Endothelial cell of umbilical vein (primary cell): ENCODE results near the gene MAML2. TPM values are rescaled to one million over a fixed set of nuclear protein-coding genes. Genes with fewer than 3 reads are reported as not detected.

Experiments
- BruUV-seq: library from RNA; stranded (reverse); fragments of 400-500 nt; replicated peaks from 2 replicates; lab custom pipeline; 2021; lab: Mats Ljungman, UMichigan
- CTCF ChIA-PET: fragments of 300-600, 350-600 bp; sonication (Branson Sonifier 250); formaldehyde crosslinking; loops from one replicate; lab custom pipeline; 2021; ENCODE audit warnings: antibody characterized with exemption, inconsistent platforms; lab: Charles Lee
- POLR2A ChIA-PET: fragments of 300-600, 350-600 bp; sonication (Branson Sonifier 250); formaldehyde crosslinking; loops from one replicate; lab custom pipeline; 2021; ENCODE audit warnings: antibody characterized with exemption, inconsistent platforms; lab: Charles Lee
- DNase-seq: peaks from one replicate; pipeline ENCODE4 v3.0.0-alpha.2; 2011; ENCODE audit warnings: low read depth, low spot score
- FAIRE-seq: peaks from 2 replicates; lab custom pipeline; 2011; peaks lifted over from hg19 to GRCh38; lab: Jason Lieb, UNC
- H2AFZ ChIP-seq: 2 replicates; pipeline ENCODE4 v1.6.0; 2012; ENCODE audit warnings: low read depth, low read length, control low read depth, inconsistent platforms
- H3K27ac ChIP-seq: 2 replicates; pipeline ENCODE4 v1.5.1; 2011; ENCODE audit warnings: low read depth, mild to moderate bottlenecking, control low read depth, low read length, moderate library complexity; ENCODE audit not compliant: insufficient read depth
- H3K27me3 ChIP-seq, 2 experiments: 2 replicates each; pipeline versions ENCODE4 v1.6.0 to v1.6.1; 2011; ENCODE audit warnings: low read length in 2 of 2, mixed read lengths in 1 of 2; ENCODE audit not compliant: control insufficient read depth in 2 of 2, insufficient read depth in 2 of 2
- H3K36me3 ChIP-seq, 2 experiments: 2 replicates in 1 of 2; 3 replicates in 1 of 2; pipeline ENCODE4 v1.5.1; 2011; ENCODE audit warnings: low read length in 2 of 2, mild to moderate bottlenecking in 1 of 2, moderate library complexity in 1 of 2; ENCODE audit not compliant: control insufficient read depth in 2 of 2, insufficient read depth in 2 of 2; ENCODE audit errors: extremely low read depth in 1 of 2
- H3K4me1 ChIP-seq: 3 replicates; pipeline ENCODE4 v1.5.1; 2011; ENCODE audit warnings: mild to moderate bottlenecking, low read length; ENCODE audit not compliant: control insufficient read depth, insufficient read depth; ENCODE audit errors: extremely low read depth
- H3K4me2 ChIP-seq: 2 replicates; pipeline ENCODE4 v1.6.1; 2011; ENCODE audit warnings: low read length, control low read depth, mixed read lengths; ENCODE audit not compliant: insufficient read depth
- H3K4me3 ChIP-seq, 3 experiments: fragments of 200-600 bp in 1 of 3; sonication (generic), shearing (Covaris generic) in 1 of 3; replicated peaks in 1 of 3; 2 replicates each; pipeline ENCODE4 v1.5.1; 2011 to 2016; ENCODE audit warnings: control low read depth in 3 of 3, low read length in 3 of 3, mild to moderate bottlenecking in 2 of 3, inconsistent platforms in 1 of 3, low read depth in 1 of 3, moderate library complexity in 1 of 3; ENCODE audit not compliant: insufficient read depth in 1 of 3
- H3K79me2 ChIP-seq: 2 replicates; pipeline ENCODE4 v1.6.0; 2012; ENCODE audit warnings: low read length, inconsistent platforms; ENCODE audit not compliant: control insufficient read depth, insufficient read depth
- H3K9ac ChIP-seq: replicated peaks from 2 replicates; pipeline ENCODE3; 2011; ENCODE audit warnings: low read length, control low read depth; ENCODE audit not compliant: insufficient read depth; ENCODE audit errors: extremely low read depth
- H3K9me1 ChIP-seq: replicated peaks from 3 replicates; pipeline ENCODE4 v1.6.0; 2011; ENCODE audit warnings: mild to moderate bottlenecking, low read length; ENCODE audit not compliant: control insufficient read depth, insufficient read depth; ENCODE audit errors: extremely low read depth
- H3K9me3 ChIP-seq: replicated peaks from 2 replicates; pipeline ENCODE4 v1.5.1; 2012; ENCODE audit warnings: low read length, inconsistent platforms; ENCODE audit not compliant: control insufficient read depth, insufficient read depth
- H4K20me1 ChIP-seq: replicated peaks from 2 replicates; pipeline ENCODE3; 2011; ENCODE audit warnings: mild to moderate bottlenecking, low read length; ENCODE audit not compliant: control insufficient read depth, insufficient read depth; ENCODE audit errors: extremely low read depth
- EZH2 ChIP-seq: IDR thresholded peaks from 2 replicates; pipeline ENCODE4 v1.6.1; 2012; ENCODE audit warnings: borderline replicate concordance, low read depth, mild to moderate bottlenecking, moderate library complexity, low read length, inconsistent platforms; ENCODE audit not compliant: severe bottlenecking
- FOS ChIP-seq: IDR thresholded peaks from 2 replicates; pipeline ENCODE4 v1.6.1; 2011; ENCODE audit warnings: mild to moderate bottlenecking, low read length, moderate library complexity, borderline replicate concordance; ENCODE audit not compliant: insufficient read depth
- GATA2 ChIP-seq: IDR thresholded peaks from 2 replicates; pipeline ENCODE4 v1.7.0; 2011; ENCODE audit warnings: low read depth, mild to moderate bottlenecking, moderate library complexity, mixed read lengths, low read length; ENCODE audit not compliant: insufficient read length, insufficient read depth
- JUN ChIP-seq: IDR thresholded peaks from 2 replicates; pipeline ENCODE4 v1.6.1; 2011; ENCODE audit warnings: borderline replicate concordance, low read depth; ENCODE audit not compliant: insufficient read length, insufficient read depth
- MYC ChIP-seq: IDR thresholded peaks from one replicate; pipeline ENCODE4 v1.6.1; 2011; ENCODE audit warnings: mild to moderate bottlenecking, low read depth, low read length
- POLR2A ChIP-seq: IDR thresholded peaks from 2 replicates; pipeline ENCODE4 v1.6.1; 2012; ENCODE audit warnings: low read depth, mild to moderate bottlenecking, control low read depth, low read length
- POLR2AphosphoS5 ChIP-seq: IDR thresholded peaks from 2 replicates; pipeline ENCODE4 v1.6.1; 2012; ENCODE audit warnings: low read depth, mild to moderate bottlenecking, control low read depth, low read length, moderate library complexity; ENCODE audit not compliant: insufficient read depth
- dilution Hi-C: fragments of 300-500 bp; cut with MboI; formaldehyde crosslinking; loops from one replicate; pipeline ENCODE4 v1.15.0; 2019; ENCODE audit warnings: low sequenced_read_pairs; ENCODE audit not compliant: extremely low pct_ligation_motif_present
- intact Hi-C: fragments of 100-400 bp; cut with micrococcal nuclease; formaldehyde crosslinking; loops from one replicate; pipeline ENCODE4 v1.10.0; 2022
- polyA plus RNA-seq, 4 experiments: library from polyadenylated mRNA; depleted of rRNA in 3 of 4; stranded (reverse) in 3 of 4; unstranded in 1 of 4; fragments of >200 nt; gene quantifications; 2 replicates each; pipeline versions ENCODE4 v1.2.1 to v1.2.3, GENCODE V29; 2011 to 2012; ENCODE audit warnings: missing spikeins in 1 of 4
- total RNA-seq: library from RNA; stranded (reverse); gene quantifications from 2 replicates; pipeline ENCODE4 v1.2.3, GENCODE V29; 2021
- TF ChIP-seq, protein P1 (sequence below), 2 donors: IDR thresholded peaks; 1 replicate in 1 of 2; 2 replicates in 1 of 2; pipeline ENCODE4 v1.5.1; 2011; ENCODE audit warnings: low read length in 2 of 2, mild to moderate bottlenecking in 2 of 2, moderate library complexity in 2 of 2, control low read depth in 1 of 2, inconsistent platforms in 1 of 2, low read depth in 1 of 2; ENCODE audit not compliant: insufficient read depth in 1 of 2; ENCODE audit errors: extremely low read depth in 1 of 2
- TF ChIP-seq, protein P2 (sequence below): IDR thresholded peaks from 2 replicates; pipeline ENCODE4 v1.6.1; 2011; ENCODE audit not compliant: insufficient read depth, insufficient read length

MAML2 gene
- total and polyA plus RNA-seq, 2 donors (not counting 3 experiments of a cell fraction or from before 2014, with no cell fraction given), result 12.4 to 16.8 TPM

DNA sequence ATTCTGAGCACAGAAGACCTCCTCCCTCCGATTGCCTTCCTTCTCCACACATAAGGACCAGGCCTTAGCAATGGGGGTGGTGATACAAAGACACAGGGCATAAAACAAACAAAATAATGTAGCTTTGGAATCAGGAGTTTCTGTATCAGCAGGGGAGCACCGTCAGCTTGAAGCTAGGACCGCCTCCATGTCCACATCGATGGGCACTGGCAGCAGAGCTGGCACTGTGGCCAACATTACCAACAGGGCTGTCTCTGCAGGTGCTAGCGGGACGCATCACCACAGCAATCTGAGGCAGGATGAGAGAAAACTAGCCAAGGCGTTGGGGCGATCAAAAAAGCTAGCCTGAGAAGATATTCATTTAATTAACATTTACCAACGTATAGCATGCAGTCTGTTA, 201.4 kb downstream of the MAML2 start:
- DNase-seq (no peak), FAIRE-seq (no peak)
- Histone ChIP-seq H2AFZ (no peak overlapping the region), H3K9me1 (no peaks in the 10 kb centered on the region), H3K4me2 (no peak overlapping the region), H3K4me1 (peaks cover 41% of the 10 kb centered on the region), H3K27me3 (no peaks in the 10 kb centered on the region), H4K20me1 (no peaks in the 10 kb centered on the region), H3K4me3 (no peak overlapping the region), H3K36me3 (no peaks in the 10 kb centered on the region), H3K9me3 (no peaks in the 10 kb centered on the region), H3K79me2 (no peaks in the 10 kb centered on the region), H3K9ac (no peak overlapping the region), H3K27ac (no peak overlapping the region)
- ChIA-PET POLR2A (no interaction called here), CTCF (interaction anchor here (1.0 to 4.5 kb wide), 4 partner anchors 11 to 202 kb away, joined by 3 to 20 read pairs (median 4); partner anchors contain the start of gene MAML2)
- dilution Hi-C loops (no loop called here), intact Hi-C loops (no loop called here)
- BruUV-seq, result no TSS peak
- TF ChIP-seq FOS (no peak), JUN (no peak), EZH2 (no peak), POLR2A (no peak), POLR2AphosphoS5 (no peak), GATA2 (no peak), MYC (no peak)
- TF ChIP-seq, protein P1, sequence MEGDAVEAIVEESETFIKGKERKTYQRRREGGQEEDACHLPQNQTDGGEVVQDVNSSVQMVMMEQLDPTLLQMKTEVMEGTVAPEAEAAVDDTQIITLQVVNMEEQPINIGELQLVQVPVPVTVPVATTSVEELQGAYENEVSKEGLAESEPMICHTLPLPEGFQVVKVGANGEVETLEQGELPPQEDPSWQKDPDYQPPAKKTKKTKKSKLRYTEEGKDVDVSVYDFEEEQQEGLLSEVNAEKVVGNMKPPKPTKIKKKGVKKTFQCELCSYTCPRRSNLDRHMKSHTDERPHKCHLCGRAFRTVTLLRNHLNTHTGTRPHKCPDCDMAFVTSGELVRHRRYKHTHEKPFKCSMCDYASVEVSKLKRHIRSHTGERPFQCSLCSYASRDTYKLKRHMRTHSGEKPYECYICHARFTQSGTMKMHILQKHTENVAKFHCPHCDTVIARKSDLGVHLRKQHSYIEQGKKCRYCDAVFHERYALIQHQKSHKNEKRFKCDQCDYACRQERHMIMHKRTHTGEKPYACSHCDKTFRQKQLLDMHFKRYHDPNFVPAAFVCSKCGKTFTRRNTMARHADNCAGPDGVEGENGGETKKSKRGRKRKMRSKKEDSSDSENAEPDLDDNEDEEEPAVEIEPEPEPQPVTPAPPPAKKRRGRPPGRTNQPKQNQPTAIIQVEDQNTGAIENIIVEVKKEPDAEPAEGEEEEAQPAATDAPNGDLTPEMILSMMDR (IDR thresholded peaks at IDR 0.05; ENCODE audit: extremely low read depth in 1 of 2, insufficient read depth in 1 of 2, low read depth in 1 of 2, low read length in 2 of 2), result no peak
- TF ChIP-seq, protein P2, sequence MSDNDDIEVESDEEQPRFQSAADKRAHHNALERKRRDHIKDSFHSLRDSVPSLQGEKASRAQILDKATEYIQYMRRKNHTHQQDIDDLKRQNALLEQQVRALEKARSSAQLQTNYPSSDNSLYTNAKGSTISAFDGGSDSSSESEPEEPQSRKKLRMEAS, result no peak
